GM12892 (cell line): ENCODE measurements around the gene SMCO2.

Experiments
- POLR2A ChIP-seq: IDR thresholded peaks from 2 replicates; pipeline ENCODE4 v1.6.1; 2011; ENCODE audit warnings: low read depth, low read length, control low read depth
- POLR2AphosphoS5 ChIP-seq: IDR thresholded peaks from 2 replicates; pipeline ENCODE4 v1.6.1; 2011; ENCODE audit warnings: low read depth, low read length, control low read depth

- no peak for TF ChIP-seq POLR2A
- no peak for TF ChIP-seq POLR2AphosphoS5
Observed at GRCh38 chr12:27535318-27535717, 88.8 kb downstream of the SMCO2 start.
